Suprapubic skin (tissue), 4 donors: Measurements from ENCODE around the gene KRT13. TPM values are rescaled to one million over a fixed set of nuclear protein-coding genes. Genes with fewer than 3 reads are reported as not detected.

ENCODE experiments used
- DNase-seq, 2 donors: peaks; one replicate each; pipeline ENCODE4 v3.0.0-alpha.2; 2019; ENCODE audit warnings: low spot score in 2 of 2
- H3K27ac ChIP-seq: fragments of 200-600 bp; sonication (generic); one replicate; pipeline ENCODE4 v1.5.1; 2019
- H3K27me3 ChIP-seq: fragments of 200-600 bp; sonication (generic); one replicate; pipeline ENCODE4 v1.5.1; 2019
- H3K36me3 ChIP-seq: fragments of 200-600 bp; sonication (generic); one replicate; pipeline ENCODE4 v1.5.1; 2019
- H3K4me1 ChIP-seq: fragments of 200-600 bp; sonication (generic); one replicate; pipeline ENCODE4 v1.5.1; 2019
- H3K4me3 ChIP-seq: fragments of 200-600 bp; sonication (generic); one replicate; pipeline ENCODE4 v1.5.1; 2019; ENCODE audit warnings: mild to moderate bottlenecking
- H3K9me3 ChIP-seq: fragments of 200-600 bp; sonication (generic); one replicate; pipeline ENCODE4 v1.5.1; 2019
- CTCF ChIP-seq, 2 donors: fragments of 200-600 bp in 1 of 2; fragments of 450-650 bp in 1 of 2; sonication (generic) in 1 of 2; IDR thresholded peaks; one replicate each; pipeline ENCODE4 v1.5.1; 2016 to 2019; ENCODE audit warnings: antibody characterized with exemption in 2 of 2, mild to moderate bottlenecking in 1 of 2, moderate library complexity in 1 of 2
- EP300 ChIP-seq: sonication (generic); formaldehyde crosslinking; IDR thresholded peaks from one replicate; pipeline ENCODE4 v1.6.1; 2017; ENCODE audit warnings: antibody characterized with exemption
- POLR2A ChIP-seq, 2 donors: fragments of 450-650 bp; IDR thresholded peaks; one replicate each; pipeline ENCODE4 v1.6.1; 2017; ENCODE audit warnings: antibody characterized with exemption in 2 of 2, mild to moderate bottlenecking in 2 of 2, moderate library complexity in 2 of 2
- POLR2AphosphoS5 ChIP-seq, 3 donors: sonication (generic); formaldehyde crosslinking; IDR thresholded peaks; one replicate each; pipeline ENCODE4 v1.6.1; 2017; ENCODE audit warnings: antibody characterized with exemption in 3 of 3
- WGBS: methylation state at CpG from one replicate; pipeline ENCODE4 v1.1.5; 2018; 5-methylcytosine and 5-hydroxymethylcytosine counted together
- total RNA-seq, 4 donors: library from RNA; depleted of rRNA; stranded (reverse); fragments of >200 nt; gene quantifications; one replicate each; pipeline ENCODE4 v1.1.0, GENCODE V29; 2016

KRT13 gene
- total RNA-seq, 4 donors from 2014 or later = 0.51 TPM; not detected in 3

GRCh38 chr17:41549596-41550039 is 44.2 kb upstream of the KRT13 start:
- Histone ChIP-seq H3K27ac (no peak overlapping the region), H3K9me3 (no peaks in the 10 kb centered on the region), H3K4me1 (peaks cover 24% of the 10 kb centered on the region), H3K4me3 (no peak overlapping the region), H3K27me3 (no peaks in the 10 kb centered on the region), H3K36me3 (no peaks in the 10 kb centered on the region)
- no peak for DNase-seq
- 53% methylated on average over 8 of the region's 8 CpGs for WGBS
- no peak for TF ChIP-seq CTCF (IDR thresholded peaks at IDR 0.05)
- TF ChIP-seq EP300 = no peak
- TF ChIP-seq POLR2AphosphoS5 (IDR thresholded peaks at IDR 0.05) = no peak
- no peak for TF ChIP-seq POLR2A (IDR thresholded peaks at IDR 0.05)

- TF ChIP-seq CTCF (IDR thresholded peaks at IDR 0.05) (peak; percentile 78 to 91), POLR2AphosphoS5 (IDR thresholded peaks at IDR 0.05) (no peak)
- Histone ChIP-seq H3K27me3 (no peaks in the 10 kb centered on the region), H3K27ac (peak overlapping the region; percentile 80), H3K4me3 (peak overlapping the region; percentile 33), H3K9me3 (no peaks in the 10 kb centered on the region), H3K4me1 (peaks cover 24% of the 10 kb centered on the region), H3K36me3 (no peaks in the 10 kb centered on the region)
- peak; percentile 83 to 89 for DNase-seq
- 0% methylated on average over 16 of the region's 25 CpGs for WGBS
These were observed 43.6 kb upstream of the KRT13 start for GRCh38 chr17:41548844-41549595.

- H3K4me1 ChIP-seq = peaks cover 24% of the 10 kb centered on the region
- peak overlapping the region; percentile 80 for H3K27ac ChIP-seq
- H3K36me3 ChIP-seq = no peaks in the 10 kb centered on the region
- DNase-seq = no peak
- H3K27me3 ChIP-seq = no peaks in the 10 kb centered on the region
- TF ChIP-seq POLR2AphosphoS5 (IDR thresholded peaks at IDR 0.05) (peak in 1 of 3 donors; percentile 7), CTCF (IDR thresholded peaks at IDR 0.05) (no peak)
- no peaks in the 10 kb centered on the region for H3K9me3 ChIP-seq
- WGBS = 18% methylated on average over 19 of the region's 23 CpGs
- peak overlapping the region; percentile 33 for H3K4me3 ChIP-seq
These were observed 42.8 kb upstream of the KRT13 start for GRCh38 chr17:41547921-41548843.

GRCh38 chr17:41547378-41547841 is 42.0 kb upstream of the KRT13 start:
- Histone ChIP-seq H3K36me3 (no peaks in the 10 kb centered on the region), H3K9me3 (no peaks in the 10 kb centered on the region), H3K4me1 (peaks cover 24% of the 10 kb centered on the region), H3K27ac (peak overlapping the region; percentile 80), H3K4me3 (no peak overlapping the region), H3K27me3 (no peaks in the 10 kb centered on the region)
- 78% methylated on average over 7 of the region's 9 CpGs for WGBS
- DNase-seq = no peak
- no peak for TF ChIP-seq POLR2AphosphoS5 (IDR thresholded peaks at IDR 0.05)
- no peak for TF ChIP-seq POLR2A (IDR thresholded peaks at IDR 0.05)
- TF ChIP-seq CTCF (IDR thresholded peaks at IDR 0.05) = no peak
- no peak for TF ChIP-seq EP300

- no peaks in the 10 kb centered on the region for H3K27me3 ChIP-seq
- H3K36me3 ChIP-seq = no peaks in the 10 kb centered on the region
- WGBS = 100% methylated on average over 3 of the region's 3 CpGs
- H3K4me1 ChIP-seq = peaks cover 24% of the 10 kb centered on the region
- no peak overlapping the region for H3K27ac ChIP-seq
- H3K9me3 ChIP-seq = no peaks in the 10 kb centered on the region
- no peak for DNase-seq
- TF ChIP-seq CTCF (IDR thresholded peaks at IDR 0.05) = no peak
- no peak for TF ChIP-seq POLR2AphosphoS5 (IDR thresholded peaks at IDR 0.05)
- TF ChIP-seq EP300 = no peak
- TF ChIP-seq POLR2A (IDR thresholded peaks at IDR 0.05) = no peak
- H3K4me3 ChIP-seq = no peak overlapping the region
These were observed 41.4 kb upstream of the KRT13 start for GRCh38 chr17:41546819-41547218.
